Breast epithelium (tissue), 3 donors: ENCODE measurements around the gene GNA12.

ENCODE experiments used
- CTCF ChIP-seq, 3 donors: fragments of 450-650 bp; IDR thresholded peaks; one replicate each; pipeline ENCODE4 v1.5.1; 2016 to 2017; ENCODE audit warnings: antibody characterized with exemption in 3 of 3, mild to moderate bottlenecking in 3 of 3, moderate library complexity in 3 of 3
- POLR2A ChIP-seq: fragments of 450-650 bp; IDR thresholded peaks from one replicate; pipeline ENCODE4 v1.6.1; 2016; ENCODE audit warnings: antibody characterized with exemption, mild to moderate bottlenecking, moderate library complexity
- POLR2AphosphoS5 ChIP-seq, 3 donors: sonication (generic); formaldehyde crosslinking; IDR thresholded peaks; one replicate each; pipeline ENCODE4 v1.6.1; 2017; ENCODE audit warnings: antibody characterized with exemption in 3 of 3

DNA sequence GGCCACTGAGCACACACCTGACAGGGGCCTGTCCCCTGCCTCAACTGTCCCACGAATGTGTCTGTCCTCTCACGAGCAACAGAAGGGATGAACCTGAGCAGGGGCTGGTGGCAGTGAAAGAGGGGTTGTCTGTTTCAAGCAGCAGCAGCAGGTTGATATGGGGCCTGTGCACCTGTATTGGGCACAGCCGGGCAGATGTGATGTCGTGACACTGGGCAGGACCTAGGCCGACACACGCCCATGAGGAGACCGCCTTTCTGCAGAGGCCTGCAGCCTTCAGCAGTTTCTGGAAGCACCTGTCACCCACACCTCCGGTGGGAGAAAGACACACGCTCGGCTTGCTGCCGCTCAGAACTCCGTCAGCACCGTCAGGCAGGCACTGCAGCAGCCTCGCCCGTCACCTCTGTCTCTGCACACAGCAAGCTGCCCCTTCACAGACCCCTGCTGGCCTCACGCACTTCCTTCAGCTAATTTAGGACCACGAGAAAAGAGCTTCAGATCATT, 107.6 kb downstream of the GNA12 start:
- TF ChIP-seq POLR2A = no peak
- TF ChIP-seq CTCF (IDR thresholded peaks at IDR 0.05) = no peak
- no peak for TF ChIP-seq POLR2AphosphoS5 (IDR thresholded peaks at IDR 0.05)
